GM12878 (cell line): ENCODE data around the gene PDZD7. TPM values are rescaled to one million over a fixed set of nuclear protein-coding genes. Genes with fewer than 3 reads are reported as not detected.

Experiments used
- ATAC-seq: fragments of 200-7000 bp; cut with Tn5 transposase; 3 replicates; pipeline ENCODE4 v1.9.1; 2020; ENCODE audit warnings: mild to moderate bottlenecking, moderate library complexity
- BruUV-seq: library from RNA; stranded (reverse); fragments of 400-500 nt; replicated peaks from 2 replicates; lab custom pipeline; 2021; lab: Mats Ljungman, UMichigan
- CTCF ChIA-PET: fragments of 300-600 bp; sonication (Branson Sonifier 250); formaldehyde crosslinking; extraction: SDS; loops from one replicate; lab custom pipeline; 2021; ENCODE audit warnings: inconsistent platforms; lab: Yijun Ruan, JAX
- POLR2A ChIA-PET: fragments of 350-600 bp; formaldehyde crosslinking; extraction: SDS; loops from one replicate; lab custom pipeline; 2021; ENCODE audit warnings: inconsistent platforms; lab: Charles Lee
- RAD21 ChIA-PET: fragments of 300-600 bp; sonication (Branson Sonifier 250); formaldehyde crosslinking; loops from one replicate; lab custom pipeline; 2023; ENCODE audit warnings: antibody characterized with exemption; ENCODE audit not compliant: unreplicated experiment; lab: Charles Lee
- SMC1A ChIA-PET: fragments of 300-600 bp; sonication (Branson Sonifier 250); formaldehyde crosslinking; loops from one replicate; lab custom pipeline; 2023; ENCODE audit not compliant: unreplicated experiment, uncharacterized antibody; lab: Charles Lee
- DNase-seq: peaks from one replicate; pipeline ENCODE4 v3.0.0-alpha.2; 2011; ENCODE audit warnings: low read depth, low spot score
- FAIRE-seq: peaks from 3 replicates; lab custom pipeline; 2011; peaks lifted over from hg19 to GRCh38; lab: Jason Lieb, UNC
- H2AFZ ChIP-seq: 2 replicates; pipeline ENCODE4 v1.6.0; 2011; ENCODE audit warnings: low read depth, low read length, control low read depth; ENCODE audit not compliant: control insufficient read depth
- H3K27ac ChIP-seq: 2 replicates; pipeline ENCODE4 v1.5.1; 2011; ENCODE audit warnings: control low read depth; ENCODE audit not compliant: control insufficient read depth, insufficient read depth
- H3K27me3 ChIP-seq, 2 experiments: replicated peaks in 1 of 2; 2 replicates each; pipeline versions ENCODE4 v1.6.0 to v1.6.1; 2011; ENCODE audit warnings: low read length in 1 of 2; ENCODE audit not compliant: control insufficient read depth in 2 of 2, insufficient read depth in 2 of 2
- H3K36me3 ChIP-seq, 2 experiments: 2 replicates each; pipeline ENCODE4 v1.5.1; 2011; ENCODE audit warnings: low read length in 1 of 2; ENCODE audit not compliant: control insufficient read depth in 2 of 2, insufficient read depth in 2 of 2
- H3K4me1 ChIP-seq: 2 replicates; pipeline ENCODE4 v1.6.1; 2011; ENCODE audit warnings: mild to moderate bottlenecking, low read length, moderate library complexity, mixed read lengths; ENCODE audit not compliant: control insufficient read depth, insufficient read depth
- H3K4me2 ChIP-seq: 2 replicates; pipeline ENCODE4 v1.6.0; 2011; ENCODE audit warnings: control low read depth; ENCODE audit not compliant: control insufficient read depth, insufficient read depth
- H3K4me3 ChIP-seq: fragments of 200-600 bp; sonication (generic); 2 replicates; pipeline ENCODE4 v1.5.1; 2016
- H3K79me2 ChIP-seq: 2 replicates; pipeline ENCODE4 v1.6.0; 2011; ENCODE audit warnings: low read length; ENCODE audit not compliant: control insufficient read depth, insufficient read depth
- H3K9ac ChIP-seq: 2 replicates; pipeline ENCODE4 v1.8.0; 2011; ENCODE audit warnings: low read length, control low read depth, mixed read lengths; ENCODE audit not compliant: control insufficient read depth, insufficient read depth
- H3K9me3 ChIP-seq: replicated peaks from 3 replicates; pipeline ENCODE4 v1.5.1; 2011; ENCODE audit warnings: mild to moderate bottlenecking, low read length; ENCODE audit not compliant: control insufficient read depth, insufficient read depth
- H4K20me1 ChIP-seq: 2 replicates; pipeline ENCODE4 v1.6.0; 2011; ENCODE audit not compliant: control insufficient read depth, insufficient read depth
- E2F4 ChIP-seq: IDR thresholded peaks from 2 replicates; pipeline ENCODE4 v1.6.1; 2012; ENCODE audit warnings: low read depth, low read length, improper control_type of control experiment
- ETV6 ChIP-seq, 2 experiments: fragments of 450-650 bp in 1 of 2; IDR thresholded peaks in 1 of 2; conservative IDR thresholded peaks in 1 of 2; 2 replicates each; pipeline ENCODE4 v1.6.1; 2014; ENCODE audit warnings: antibody characterized with exemption in 1 of 2, borderline replicate concordance in 1 of 2, low read depth in 1 of 2, mild to moderate bottlenecking in 1 of 2, moderate library complexity in 1 of 2
- HDAC6 ChIP-seq: fragments of 200-600 bp; sonication (generic); IDR thresholded peaks from one replicate; pipeline ENCODE4 v1.8.0; 2017; ENCODE audit warnings: antibody characterized with exemption; ENCODE audit not compliant: unreplicated experiment
- KAT2A ChIP-seq: conservative IDR thresholded peaks from 2 replicates; pipeline ENCODE4 v1.6.1; 2011; ENCODE audit warnings: low read depth, low read length; ENCODE audit not compliant: control insufficient read depth
- MAX ChIP-seq: IDR thresholded peaks from 2 replicates; pipeline ENCODE4 v1.6.1; 2012; ENCODE audit warnings: low read depth, low read length, improper control_type of control experiment
- MTA3 ChIP-seq: IDR thresholded peaks from 2 replicates; pipeline ENCODE4 v1.6.1; 2012; ENCODE audit warnings: low read length, inconsistent platforms, borderline replicate concordance
- MYB ChIP-seq: fragments of 150-350 bp; IDR thresholded peaks from 2 replicates; pipeline ENCODE4 v1.6.1; 2014; ENCODE audit warnings: mild to moderate bottlenecking, low read depth, low read length, borderline replicate concordance
- NFIC ChIP-seq: IDR thresholded peaks from 2 replicates; pipeline ENCODE4 v1.6.1; 2012; ENCODE audit warnings: low read depth, mild to moderate bottlenecking, inconsistent platforms, low read length, moderate library complexity
- PML ChIP-seq: IDR thresholded peaks from 2 replicates; pipeline ENCODE4 v1.6.1; 2012; ENCODE audit warnings: low read length, inconsistent platforms
- RAD21 ChIP-seq: IDR thresholded peaks from 2 replicates; pipeline ENCODE4 v1.6.1; 2011; ENCODE audit warnings: mild to moderate bottlenecking, low read depth, low read length, moderate library complexity; ENCODE audit not compliant: insufficient read depth
- RB1 ChIP-seq: fragments of 450-650 bp; formaldehyde crosslinking; IDR thresholded peaks from 2 replicates; pipeline ENCODE4 v1.6.1; 2017; ENCODE audit warnings: mild to moderate bottlenecking, borderline replicate concordance
- SIN3A ChIP-seq: IDR thresholded peaks from 2 replicates; pipeline ENCODE4 v1.6.1; 2012; ENCODE audit warnings: low read depth, low read length, improper control_type of control experiment
- SPI1 ChIP-seq: IDR thresholded peaks from 2 replicates; pipeline ENCODE4 v1.6.1; 2011; ENCODE audit warnings: low read depth, mild to moderate bottlenecking, low read length, moderate library complexity, borderline replicate concordance; ENCODE audit not compliant: insufficient read depth
- SREBF2 ChIP-seq: IDR thresholded peaks from 2 replicates; pipeline ENCODE4 v1.6.1; 2012; ENCODE audit warnings: mild to moderate bottlenecking, low read length
- TAF1 ChIP-seq: IDR thresholded peaks from 2 replicates; pipeline ENCODE4 v1.6.1; 2011; ENCODE audit warnings: mild to moderate bottlenecking, low read depth, low read length, borderline replicate concordance
- TARDBP ChIP-seq: IDR thresholded peaks from 2 replicates; pipeline ENCODE4 v1.6.1; 2016; ENCODE audit warnings: borderline replicate concordance
- YY1 ChIP-seq: IDR thresholded peaks from 2 replicates; pipeline ENCODE4 v1.6.1; 2011; ENCODE audit warnings: low read depth, mild to moderate bottlenecking, low read length
- ZNF274 ChIP-seq: IDR thresholded peaks from one replicate; pipeline ENCODE4 v1.8.0; 2011; ENCODE audit not compliant: insufficient read length, insufficient read depth
- ZNF384 ChIP-seq: IDR thresholded peaks from 2 replicates; pipeline ENCODE4 v1.6.1; 2012; ENCODE audit warnings: low read depth, mild to moderate bottlenecking, low read length, improper control_type of control experiment, borderline replicate concordance
- WGBS: methylation state at CpG from one replicate; pipeline ENCODE4 v1.1.6; 2016; ENCODE audit warnings: low lambda C conversion rate; ENCODE audit not compliant: insufficient replicate concordance, insufficient coverage; ENCODE audit errors: missing lambda C conversion rate; 5-methylcytosine and 5-hydroxymethylcytosine counted together
- in situ Hi-C: fragments of 300-500 bp; cut with MboI; formaldehyde crosslinking; loops from 9 replicates; pipeline ENCODE4 v1.14.3; 2018; ENCODE audit warnings: mixed read lengths
- intact Hi-C: fragments of 100-400 bp; cut with micrococcal nuclease; formaldehyde crosslinking; loops from one replicate; pipeline ENCODE4 v1.14.2; 2022; ENCODE audit not compliant: unreplicated experiment
- polyA plus RNA-seq, 11 experiments: library from polyadenylated mRNA; depleted of rRNA in 4 of 11; unstranded in 6 of 11; stranded (reverse) in 5 of 11; fragments of >200 nt; fragmentation: Nextera tagmentation in 4 of 11; fragmentation: Illumina TruSeq in 1 of 11; extraction: Ambion mirVana in 4 of 11; extraction: Trizol in 1 of 11; gene quantifications; 1 replicate in 1 of 11; 2 replicates in 10 of 11; pipeline versions ENCODE4 v1.2.1 to v1.2.3, GENCODE V29; 2011 to 2016; ENCODE audit warnings: inconsistent platforms in 2 of 11, missing spikeins in 2 of 11, low read depth in 1 of 11
- total RNA-seq, 4 experiments: library from RNA; depleted of rRNA in 3 of 4; stranded (reverse); fragments of >200 nt in 3 of 4; fragmentation: Illumina TruSeq in 1 of 4; extraction: Trizol in 1 of 4; gene quantifications; 2 replicates each; pipeline versions ENCODE4 v1.2.1 to v1.2.3, GENCODE V29; 2013 to 2021

Gene PDZD7
- total and polyA plus RNA-seq, 10 of the 15 experiments (the other 5 are each of a cell fraction or from before 2014, with no cell fraction given) = 0.01 to 0.20 (median 0.03) TPM; not detected in 7

GRCh38 chr10:101076630-101077029 lies 45.7 kb upstream of the PDZD7 start:
- ATAC-seq = no peak
- TF ChIP-seq MYB (no peak), TARDBP (no peak), MAX (no peak), ETV6 (conservative IDR thresholded peaks at IDR 0.05 in 1 of 2, IDR thresholded peaks at IDR 0.05 in 1 of 2; ENCODE audit: borderline replicate concordance in 1 of 2, low read depth in 1 of 2) (no peak), ZNF384 (no peak), MTA3 (no peak), ZNF274 (no peak), HDAC6 (no peak), RAD21 (no peak), NFIC (no peak), PML (no peak), SIN3A (no peak), SREBF2 (no peak), SPI1 (no peak), RB1 (no peak), E2F4 (no peak), YY1 (no peak), TAF1 (no peak), KAT2A (no peak)
- H3K9me3 ChIP-seq = no peaks in the 10 kb centered on the region
- ChIA-PET SMC1A (interaction anchor here (1.1 kb wide), 1 partner anchor 27 kb away, joined by 3 read pairs; no protein-coding TSS in a partner anchor), CTCF (interaction anchor here (1.0 to 3.2 kb wide), 6 partner anchors 10 to 65 kb away, joined by 4 to 17 read pairs (median 4); no protein-coding TSS in a partner anchor), RAD21 (interaction anchor here (1.0 to 1.3 kb wide), 2 partner anchors 19 to 33 kb away, joined by 3 read pairs; no protein-coding TSS in a partner anchor), POLR2A (interaction anchor here (1.0 kb wide), 1 partner anchor 13 kb away, joined by 3 read pairs; no protein-coding TSS in a partner anchor)
- H3K4me3 ChIP-seq = no peak overlapping the region
- no peak for DNase-seq
- H3K79me2 ChIP-seq = no peaks in the 10 kb centered on the region
- no peaks in the 10 kb centered on the region; the same call in 1 of the 2 replicates for H4K20me1 ChIP-seq
- H3K9ac ChIP-seq = no peak overlapping the region
- in situ Hi-C loops (no loop called here), intact Hi-C loops (no loop called here)
- peaks cover 8% of the 10 kb centered on the region for H3K4me1 ChIP-seq
- H3K36me3 ChIP-seq = no peaks in the 10 kb centered on the region
- no TSS peak for BruUV-seq
- WGBS = 20% methylated on average over 5 of the region's 5 CpGs
- H3K4me2 ChIP-seq = no peak overlapping the region
- H2AFZ ChIP-seq = no peak overlapping the region
- peaks cover 0 to 4% of the 10 kb centered on the region in 2 experiments; a peak in 3 of 4 replicates for H3K27me3 ChIP-seq
- H3K27ac ChIP-seq = no peak overlapping the region
- FAIRE-seq = no peak
